HG02981 (cell line): ENCODE measurements around the gene GHR.

Experiments used
- ATAC-seq: cut with Tn5 transposase; IDR thresholded peaks from one replicate; pipeline ENCODE4 v1.9.1; 2021; ENCODE audit warnings: mild to moderate bottlenecking, moderate library complexity; ENCODE audit not compliant: unreplicated experiment

GHR gene

GRCh38 chr5:42760426-42760825 lies 337.2 kb downstream of the GHR start:
- no peak for ATAC-seq

GRCh38 chr5:42761791-42762190 lies 338.6 kb downstream of the GHR start:
- ATAC-seq = no peak

GRCh38 chr5:42767491-42768105 lies 344.4 kb downstream of the GHR start:
- ATAC-seq = no peak

- ATAC-seq = no peak
These were observed 344.9 kb downstream of the GHR start for GRCh38 chr5:42768106-42768504.

GRCh38 chr5:42770003-42770402 lies 346.8 kb downstream of the GHR start:
- ATAC-seq = no peak
